ENCODE data around the gene NR2F6. TPM values are rescaled to one million over a fixed set of nuclear protein-coding genes. Genes with fewer than 3 reads are reported as not detected.
A peak's percentile ranks its signal among the peaks of the same experiment; 100 is the strongest.

Gene NR2F6
- total RNA-seq, 1 donor from 2014 or later, result 104 TPM

DNA sequence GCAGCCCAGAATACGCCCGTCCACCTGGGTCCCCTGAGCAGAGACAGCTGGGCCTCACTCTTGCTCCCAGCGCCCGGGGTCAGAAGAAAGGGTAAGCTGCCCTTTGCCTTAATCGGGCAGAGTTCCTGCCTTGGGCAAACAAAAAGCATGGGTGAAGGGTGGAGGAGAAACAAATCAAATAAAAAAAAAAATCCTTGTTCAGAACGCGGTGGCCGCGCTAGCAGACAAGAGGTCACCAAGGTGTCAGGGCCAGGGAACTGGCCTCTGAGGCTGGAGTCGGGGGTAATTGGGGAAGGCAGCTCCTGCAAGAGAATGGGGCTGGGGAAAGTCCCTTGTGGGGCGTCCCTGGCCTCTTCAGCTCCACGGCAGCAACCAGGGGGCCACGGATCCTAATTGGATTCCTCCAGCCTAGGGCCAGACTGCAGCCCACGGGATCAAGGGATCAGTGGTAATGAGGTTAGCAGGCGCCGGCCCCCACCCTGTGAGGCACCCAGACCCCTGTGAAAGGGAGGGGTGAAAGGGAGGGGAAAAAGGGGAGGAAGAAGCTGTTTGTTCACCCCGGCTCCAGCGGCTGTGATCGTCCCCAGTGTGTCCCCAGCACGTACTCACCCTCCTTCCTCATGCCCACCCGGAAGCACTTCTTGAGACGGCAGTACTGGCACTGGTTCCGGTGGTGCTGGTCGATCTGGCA lies 5.5 kb downstream of the NR2F6 start:
- DNase-seq (ENCODE audit: low read depth), result no peak

DNA sequence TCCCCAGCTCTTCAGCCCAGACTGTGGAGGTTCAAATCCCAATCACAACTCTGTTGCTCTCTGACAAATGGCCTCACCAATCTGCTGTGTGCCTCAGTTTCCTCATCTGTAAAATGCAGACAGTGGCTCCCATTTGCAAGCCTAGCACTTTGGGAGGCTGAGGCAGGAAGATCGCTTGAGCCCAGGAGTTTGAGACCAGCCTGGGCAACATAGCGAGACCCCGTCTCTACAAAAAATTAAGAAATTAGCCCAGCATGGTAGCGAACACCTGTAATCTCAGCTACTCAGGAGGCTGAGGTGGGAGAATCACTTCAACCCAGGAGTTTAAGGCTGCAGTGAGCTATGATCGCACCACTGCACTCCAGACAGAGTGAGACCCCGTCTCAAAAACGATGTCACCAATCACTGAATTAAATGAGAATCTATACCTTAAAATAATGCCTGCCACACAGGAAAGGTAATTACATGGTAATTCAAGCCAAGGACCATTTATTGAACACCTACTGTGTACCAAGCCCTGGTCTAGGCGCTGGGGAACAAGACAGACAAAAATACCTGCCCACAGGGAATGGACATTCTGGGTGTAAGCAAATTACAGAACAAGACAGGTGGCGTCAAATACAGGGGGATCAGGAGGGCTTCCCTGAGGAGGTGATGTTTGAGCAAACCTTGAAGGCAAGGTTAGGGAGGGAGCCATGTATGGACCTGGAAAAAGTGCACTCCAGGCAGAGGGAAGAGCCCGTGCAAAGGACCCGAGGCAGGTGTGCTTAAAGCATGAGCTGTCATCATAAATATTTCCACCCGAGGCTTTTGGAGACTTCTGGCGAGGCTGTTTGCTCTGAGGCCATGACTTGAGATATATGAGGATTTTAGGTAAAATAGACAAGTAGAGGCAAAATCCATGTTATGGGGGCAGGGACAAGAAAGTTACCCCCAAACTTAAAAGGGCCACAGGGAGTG lies 7.7 kb downstream of the NR2F6 start:
- no peak for DNase-seq (ENCODE audit: low read depth)

DNA sequence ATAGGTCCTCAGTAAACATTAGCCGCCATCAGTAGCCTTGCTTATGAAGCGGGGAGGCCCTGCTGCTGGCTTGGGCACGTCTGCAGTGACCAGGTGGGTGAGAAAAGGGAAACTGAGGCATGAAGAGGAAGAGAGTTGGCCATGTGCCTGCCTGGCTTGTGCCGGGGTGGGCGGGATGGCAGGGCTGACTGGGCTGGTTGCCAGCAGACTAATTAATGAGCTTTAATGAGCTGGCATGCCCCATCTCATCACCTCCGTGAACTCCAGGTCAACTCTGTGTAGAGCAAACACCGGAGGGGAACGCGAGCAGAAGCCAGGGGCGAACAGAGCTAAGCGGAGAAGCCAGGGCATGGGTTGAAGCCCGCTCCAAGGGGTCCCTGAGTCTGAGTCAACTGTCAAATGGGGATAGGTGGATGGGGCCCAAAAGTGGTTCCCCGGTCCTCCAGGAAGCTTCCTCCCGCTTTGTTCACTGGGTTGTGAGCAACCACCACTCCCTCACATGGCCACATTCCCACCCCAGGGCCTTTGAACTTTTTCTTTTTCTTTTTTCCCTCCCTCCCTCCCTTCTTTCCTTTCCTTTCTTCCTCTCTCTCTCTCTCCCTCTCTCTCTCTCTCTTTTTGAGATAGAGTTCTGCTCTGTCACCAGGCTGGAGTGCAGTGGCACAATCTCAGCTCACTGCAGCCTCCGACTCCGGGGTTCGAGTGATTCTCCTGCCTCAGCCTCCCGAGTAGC lies 8.7 kb downstream of the NR2F6 start:
- DNase-seq (ENCODE audit: low read depth), result no peak

DNA sequence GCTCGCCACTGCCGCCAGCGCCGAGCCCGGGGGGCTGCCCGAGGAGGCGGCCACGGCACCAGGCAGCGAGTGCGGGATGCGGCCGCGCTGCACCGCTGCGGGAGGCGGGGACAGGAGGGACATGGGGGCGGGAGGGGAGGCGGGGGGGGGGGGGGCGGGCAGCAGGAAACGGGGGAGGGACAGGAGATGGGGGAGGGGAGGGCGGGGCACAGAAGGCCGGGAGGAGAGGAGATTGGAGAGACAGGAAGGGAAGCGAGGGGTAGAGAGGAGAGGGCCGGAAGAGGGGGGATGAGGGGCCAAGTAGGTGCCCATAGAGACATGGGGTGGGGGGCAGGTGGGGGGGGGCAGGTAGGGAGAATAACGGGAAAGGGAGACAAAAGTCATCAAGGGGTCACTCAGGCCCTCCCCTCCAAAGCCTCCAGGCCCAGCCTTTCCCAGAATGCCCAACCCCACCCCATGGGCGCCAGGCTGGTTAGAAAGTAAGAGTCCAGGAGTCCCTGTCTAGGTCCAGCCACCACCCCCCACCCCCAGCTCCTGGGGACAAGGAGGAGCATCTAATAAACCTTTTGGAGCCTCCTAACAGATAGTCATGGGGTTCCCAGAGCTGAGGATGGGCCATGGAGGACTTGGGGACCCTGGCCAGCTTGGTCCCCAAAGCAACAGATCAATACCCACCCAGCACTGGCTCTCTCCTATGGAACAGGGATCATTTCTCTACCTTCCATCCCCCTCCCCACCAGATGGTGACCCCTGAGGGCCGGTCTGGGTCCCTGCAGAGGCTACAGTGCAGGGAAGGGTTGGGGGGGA lies 9.5 kb downstream of the NR2F6 start:
- peak; percentile 18 for DNase-seq (ENCODE audit: low read depth)

DNA sequence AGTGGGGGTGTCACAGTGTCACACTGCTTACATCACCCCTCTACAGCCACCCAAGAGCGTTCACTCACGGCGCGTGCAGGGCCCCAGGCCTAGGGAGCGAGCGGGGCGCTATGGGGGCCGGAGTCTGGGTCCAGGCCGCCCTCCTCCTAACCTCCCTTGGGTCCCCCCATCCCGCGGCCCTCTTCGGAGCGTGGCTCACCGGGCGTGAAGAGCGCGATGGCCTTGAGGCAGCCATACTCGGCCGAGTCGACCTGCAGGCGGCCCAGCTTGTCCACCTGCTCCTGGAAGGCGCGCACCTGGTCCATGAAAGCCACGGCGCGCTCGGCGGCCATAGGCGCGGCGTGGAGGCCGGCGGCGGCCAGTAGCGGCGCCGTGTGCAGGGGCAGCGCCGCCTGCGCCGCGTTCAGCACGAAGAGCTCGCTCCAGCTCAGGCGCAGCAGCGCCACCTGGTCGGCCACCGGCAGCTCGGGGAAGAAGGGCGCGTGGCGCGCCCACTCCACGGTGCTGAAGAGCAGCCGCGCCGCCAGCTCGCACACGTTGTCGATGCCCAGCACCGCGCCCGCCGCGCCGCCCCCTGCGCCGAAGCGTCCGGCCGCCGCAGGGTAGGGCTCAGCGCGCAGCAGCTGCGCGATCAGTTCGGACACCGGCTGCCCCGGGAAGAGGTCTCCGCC lies 10.3 kb downstream of the NR2F6 start:
- DNase-seq (ENCODE audit: low read depth), result peak; percentile 56

DNA sequence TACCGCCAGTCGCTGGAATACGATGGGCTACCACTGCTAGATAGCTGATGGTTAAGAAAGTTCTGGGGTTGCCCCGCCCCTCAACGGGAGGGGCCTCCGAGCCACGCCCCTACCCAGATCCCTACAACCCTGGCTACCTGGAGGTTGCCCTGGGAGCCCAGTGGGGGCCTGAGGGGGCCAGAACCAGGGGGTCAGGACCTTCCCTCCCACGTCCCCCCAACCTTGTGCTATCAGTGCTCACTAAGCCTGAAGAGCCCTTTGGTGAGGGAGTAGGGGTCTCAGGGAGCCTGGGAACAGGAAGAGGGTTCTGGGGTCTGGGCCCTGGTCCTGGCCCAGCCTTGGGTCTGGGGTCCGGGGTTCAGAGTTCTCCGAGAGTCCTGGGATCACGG lies 10.8 kb downstream of the NR2F6 start:
- no peak for DNase-seq (ENCODE audit: low read depth)

DNA sequence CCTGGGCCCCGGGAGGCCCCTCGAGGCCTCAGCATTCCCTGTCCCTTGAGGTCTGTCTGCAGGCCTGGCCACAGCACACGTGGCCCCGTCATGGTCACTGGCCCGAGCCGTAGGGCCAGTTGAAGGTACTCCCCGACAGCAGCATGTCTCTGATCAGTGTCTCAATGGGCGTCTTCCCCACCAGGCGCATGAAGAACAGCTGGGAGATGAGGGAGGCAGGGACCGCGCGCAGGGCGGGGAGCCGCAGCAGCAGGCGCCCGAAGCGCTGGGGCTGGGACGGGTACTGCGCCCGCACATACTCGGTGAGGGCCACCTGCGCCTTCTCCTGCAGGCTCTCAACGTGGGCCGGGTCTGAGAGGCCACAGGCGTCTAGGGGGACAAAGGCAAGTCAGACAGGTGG lies 13.5 kb downstream of the NR2F6 start:
- DNase-seq (ENCODE audit: low read depth), result no peak

DNA sequence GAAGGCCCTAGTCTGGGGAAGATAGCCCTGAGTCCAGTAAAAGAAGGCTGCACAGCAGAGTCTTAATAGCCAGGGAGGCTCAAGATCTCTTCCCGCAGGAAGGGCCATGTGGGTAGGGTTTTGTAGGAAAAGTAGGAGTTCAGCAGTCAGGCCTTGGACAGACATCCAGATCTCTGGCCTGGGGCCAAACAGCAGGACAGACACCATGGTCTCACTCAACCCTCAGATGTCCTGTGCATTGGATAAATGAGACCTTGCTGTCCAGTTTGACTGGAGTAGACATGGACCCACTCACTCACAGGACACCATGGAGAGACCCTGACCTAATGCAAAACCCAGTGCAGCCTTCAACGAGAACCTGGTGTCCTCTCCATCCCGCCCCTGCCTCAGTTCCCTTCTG lies 15.8 kb downstream of the NR2F6 start:
- DNase-seq (ENCODE audit: low read depth), result no peak

DNA sequence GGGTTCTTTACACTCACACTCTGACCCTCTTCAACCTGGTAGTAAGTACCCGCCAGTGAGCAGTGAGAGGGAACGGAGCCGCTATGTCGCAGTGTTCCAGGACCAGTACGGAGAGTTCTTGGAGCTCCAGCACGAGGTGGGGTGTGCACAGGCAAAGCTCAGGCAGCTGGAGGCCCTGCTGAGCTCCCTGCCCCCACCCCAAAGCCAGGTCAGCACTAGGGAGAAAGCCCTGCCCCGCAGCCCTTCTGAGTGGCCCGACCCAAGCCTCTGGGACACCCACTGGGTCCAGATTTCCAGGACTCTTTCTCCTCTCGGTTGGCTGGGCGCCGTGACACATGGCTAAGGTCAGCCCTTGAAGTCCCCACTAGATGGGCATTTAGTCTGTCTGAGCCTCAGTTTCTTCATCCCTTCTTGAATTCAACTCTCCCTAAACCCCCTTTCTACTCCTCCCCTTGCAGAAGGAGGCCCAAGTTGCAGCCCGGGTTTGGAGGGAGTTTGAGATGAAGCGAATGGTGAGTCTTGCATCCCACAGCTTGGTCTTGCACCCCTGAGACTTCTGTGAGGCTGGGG lies 17.8 kb downstream of the NR2F6 start:
- no peak for DNase-seq (ENCODE audit: low read depth)

DNA sequence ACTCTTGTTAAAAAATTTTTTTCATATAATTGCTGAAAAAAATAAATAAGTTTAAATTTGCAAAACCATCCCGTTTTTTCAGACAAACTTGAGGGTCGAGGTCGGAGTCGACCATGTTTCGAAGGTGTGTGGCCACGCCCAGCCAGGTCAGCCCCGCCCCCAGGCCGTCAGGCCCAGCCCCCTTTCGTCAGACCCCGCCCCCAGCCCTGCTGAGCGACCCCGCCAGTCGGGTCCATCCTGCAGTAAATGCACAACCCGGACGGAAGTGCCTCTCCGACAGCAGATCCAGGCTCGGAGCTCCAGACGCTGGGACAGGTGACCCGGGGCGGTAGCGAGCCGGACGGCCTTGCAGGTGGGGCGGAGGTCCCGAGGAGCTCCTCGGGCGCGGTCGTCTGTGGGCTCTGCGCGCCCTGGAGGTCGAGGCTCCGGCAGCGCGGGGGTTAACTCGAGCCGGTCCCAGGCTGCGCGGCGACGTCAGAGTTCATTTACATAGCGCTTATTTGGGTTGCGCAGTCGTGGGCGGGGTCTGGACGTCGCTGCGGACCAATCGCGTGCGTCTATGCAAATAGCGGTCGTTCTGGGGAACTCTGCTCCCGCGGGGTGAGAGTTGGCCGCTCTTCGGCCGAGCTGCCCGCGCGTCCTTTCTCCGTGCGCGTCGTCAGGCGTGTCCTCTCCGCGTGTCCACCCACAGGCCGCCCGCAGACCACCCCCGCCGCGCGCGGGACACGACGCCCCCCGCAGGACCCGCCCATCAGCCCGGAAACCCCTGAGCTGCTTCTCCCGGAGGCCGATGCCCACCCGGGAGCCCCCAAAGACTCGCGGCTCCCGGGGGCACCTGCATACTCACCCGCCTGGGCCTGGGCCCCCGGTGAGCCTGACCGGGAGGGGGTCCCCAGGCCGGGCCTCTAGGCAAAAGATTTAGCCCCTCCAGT lies 19.5 kb downstream of the NR2F6 start, which contains the start of gene OCEL1:
Gene OCEL1 (plus strand): TSS at position 225 of the 932 bp plus-strand sequence. CDS start 22 bp downstream, at position 247.
- peak; percentile 98 for DNase-seq (ENCODE audit: low read depth)

DNA sequence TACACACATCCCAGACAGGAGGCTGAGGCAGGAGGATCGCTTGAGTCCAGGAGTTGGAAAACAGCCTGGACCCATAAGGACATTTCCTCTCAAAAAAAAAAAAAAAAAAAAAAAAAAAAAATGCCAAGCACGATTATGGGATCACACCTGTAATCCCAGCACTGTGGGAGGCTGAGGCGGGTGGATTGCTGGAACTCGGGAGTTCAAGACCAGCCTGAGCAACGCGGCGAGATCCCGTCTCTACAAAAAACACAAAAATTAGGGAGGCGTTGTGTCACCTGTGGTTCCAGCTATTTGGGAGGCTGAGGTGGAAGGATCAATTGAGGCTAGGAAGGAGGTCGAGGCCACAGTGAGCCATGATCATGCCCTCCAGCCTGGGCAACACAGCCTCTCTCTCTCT lies 20.7 kb downstream of the NR2F6 start:
- DNase-seq (ENCODE audit: low read depth), result no peak

DNA sequence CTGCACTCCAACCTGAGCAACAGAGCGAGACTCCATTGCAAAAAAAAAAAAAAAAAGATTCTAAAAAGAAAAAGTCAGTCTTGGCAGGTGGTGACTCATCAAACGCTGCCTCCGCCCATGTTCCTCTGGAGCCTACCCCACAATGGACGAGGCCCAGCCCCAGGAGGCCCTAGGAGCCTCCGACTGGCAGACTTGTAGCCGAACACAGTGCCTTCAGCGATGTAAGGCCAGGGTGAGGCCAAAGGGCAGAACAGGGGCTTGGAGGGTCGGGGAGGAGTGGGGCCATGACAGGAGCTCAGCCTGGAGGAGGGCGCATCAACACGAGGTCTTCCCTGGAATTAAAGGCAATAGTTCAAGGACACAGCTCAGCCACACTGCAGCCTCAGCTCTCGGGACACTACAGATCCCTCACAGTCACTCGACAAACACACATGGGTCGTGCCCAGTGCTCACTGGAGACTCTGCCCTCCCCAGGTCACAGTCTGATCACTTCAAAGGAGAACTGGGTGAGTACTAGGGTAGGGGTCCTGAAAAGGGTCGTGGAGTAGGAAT lies 25.4 kb downstream of the NR2F6 start:
- peak; percentile 41 for DNase-seq (ENCODE audit: low read depth)

DNA sequence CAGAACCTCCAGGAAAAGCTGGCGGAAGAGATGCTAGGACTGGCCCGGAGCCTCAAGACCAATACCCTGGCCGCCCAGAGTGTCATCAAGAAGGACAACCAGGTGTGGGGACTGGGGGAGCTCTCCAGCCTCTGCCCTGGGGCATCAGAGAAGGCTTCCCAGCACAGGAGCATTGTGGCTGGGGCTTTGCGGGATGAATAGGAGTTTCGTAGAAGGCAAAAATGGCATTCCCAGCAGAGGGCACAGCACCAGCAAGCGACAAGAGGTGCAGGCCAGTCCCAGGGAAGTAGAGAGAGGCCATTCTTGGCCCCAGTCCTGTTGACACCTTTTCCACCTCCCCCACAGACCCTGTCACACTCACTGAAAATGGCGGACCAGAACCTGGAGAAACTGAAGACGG lies 26.4 kb downstream of the NR2F6 start:
- no peak for DNase-seq (ENCODE audit: low read depth)

DNA sequence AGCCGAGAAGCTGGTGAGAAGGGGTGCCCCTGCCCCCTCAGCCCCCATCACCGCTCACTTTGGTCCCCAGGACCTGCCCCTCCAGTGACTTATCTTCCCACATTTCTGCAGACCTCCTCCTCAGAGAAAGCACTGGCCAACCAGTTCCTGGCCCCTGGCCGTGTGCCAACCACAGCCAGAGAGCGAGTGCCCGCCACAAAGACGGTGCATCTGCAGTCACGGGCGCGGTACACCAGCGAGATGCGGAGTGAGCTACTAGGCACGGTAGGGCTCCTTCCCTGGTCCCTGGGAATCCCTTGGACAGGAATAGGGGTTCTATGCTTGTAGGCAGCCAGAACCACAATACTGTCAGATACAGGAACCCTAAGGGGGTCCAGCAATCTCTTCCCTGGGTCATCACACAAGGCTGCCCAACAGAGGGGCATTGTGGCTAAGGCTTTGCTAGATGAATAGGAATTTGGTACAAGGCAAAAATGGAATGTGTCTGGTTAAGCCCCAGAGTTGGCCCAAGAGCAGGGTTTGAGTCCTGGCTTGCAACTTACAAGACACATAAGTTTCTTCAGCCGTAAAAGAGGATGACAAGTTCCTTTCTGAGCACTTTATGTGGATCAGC lies 29.6 kb downstream of the NR2F6 start:
- no peak for DNase-seq (ENCODE audit: low read depth)

DNA sequence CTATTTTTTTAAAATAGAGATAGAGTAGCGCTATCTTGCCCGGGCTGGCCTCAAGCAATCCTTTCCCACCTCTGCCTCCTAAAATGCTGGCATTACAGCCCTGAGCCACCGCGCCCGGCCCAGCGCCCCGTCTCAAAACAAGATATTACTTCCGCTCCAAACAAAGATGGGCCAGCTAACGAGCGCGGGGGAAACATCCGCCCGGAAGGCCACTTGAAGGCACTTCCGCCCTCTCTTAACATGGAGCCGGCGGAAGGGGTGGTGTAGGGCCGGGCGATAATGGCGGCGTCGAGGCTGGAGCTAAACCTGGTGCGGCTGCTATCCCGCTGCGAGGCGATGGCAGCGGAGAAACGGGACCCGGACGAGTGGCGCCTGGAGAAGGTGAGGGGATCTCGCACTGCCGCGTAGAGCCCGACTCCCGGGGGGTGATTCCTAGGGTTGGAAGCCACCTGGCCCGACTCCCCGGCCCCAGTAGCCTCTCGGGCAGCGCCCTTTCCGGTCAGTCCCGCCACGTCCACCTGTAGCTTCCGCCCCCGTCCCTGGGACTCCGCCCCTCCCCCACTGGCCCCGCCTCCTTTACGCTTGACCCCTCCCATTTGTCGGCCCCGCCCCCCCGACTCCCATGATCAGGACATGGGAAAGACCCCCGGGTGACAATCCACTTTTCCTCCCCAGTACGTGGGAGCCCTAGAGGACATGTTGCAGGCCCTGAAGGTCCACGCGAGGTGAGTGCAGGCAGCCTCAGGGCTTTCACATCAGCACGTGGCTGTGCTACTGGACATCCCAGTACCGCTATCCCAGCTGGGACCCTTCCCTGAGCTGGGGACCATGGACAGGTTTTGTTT lies 30.4 kb downstream of the NR2F6 start, which contains the start of gene USE1:
Gene USE1 (plus strand): TSS at position 231 of the 845 bp plus-strand sequence. CDS start 49 bp downstream, at position 280.
- DNase-seq (ENCODE audit: low read depth), result peak; percentile 92

DNA sequence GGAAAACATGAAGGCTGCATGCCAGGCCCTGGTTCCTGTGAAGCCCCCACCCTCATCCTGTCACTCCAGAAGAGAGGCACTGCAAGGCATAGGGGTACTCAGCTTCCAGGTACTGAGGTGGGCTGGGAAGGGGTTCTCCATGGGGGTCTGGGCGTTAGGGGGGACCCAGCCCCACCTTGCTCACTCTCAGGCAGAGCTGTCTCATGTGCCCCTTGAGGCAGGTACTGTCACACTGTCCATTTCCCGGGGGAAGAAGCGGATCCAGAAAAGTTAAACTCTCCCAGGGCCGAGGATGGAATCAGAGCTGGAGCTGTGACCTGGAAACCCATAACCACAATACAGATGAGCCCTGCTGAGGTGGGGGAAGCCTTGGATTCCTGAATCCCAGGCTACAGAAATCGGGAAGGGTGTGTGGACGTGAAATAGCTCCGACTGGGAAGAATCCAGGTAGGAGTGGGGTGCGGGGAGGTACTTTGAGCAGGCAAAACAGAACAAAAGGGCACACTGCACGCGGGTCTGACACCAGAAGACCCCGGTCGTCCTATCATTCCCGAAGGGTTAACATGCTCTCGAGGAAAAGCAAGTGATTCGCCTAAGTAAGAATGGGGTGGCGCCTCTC lies 31.1 kb downstream of the NR2F6 start:
- no peak for DNase-seq (ENCODE audit: low read depth)
